KMS-11 (cell line): ENCODE measurements around the gene SPATA6L.

Source experiments
- H2AFZ ChIP-seq: fragments of 200-600 bp; sonication (generic); 2 replicates; pipeline ENCODE4 v1.6.1; 2016; ENCODE audit warnings: antibody characterized with exemption, mixed run types, low read depth
- H3K27ac ChIP-seq: fragments of 200-600 bp; sonication (generic); 2 replicates; pipeline ENCODE4 v1.6.1; 2016; ENCODE audit warnings: mild to moderate bottlenecking, mixed run types
- H3K27me3 ChIP-seq: fragments of 200-600 bp; sonication (generic); 2 replicates; pipeline ENCODE4 v1.6.1; 2017; ENCODE audit warnings: mild to moderate bottlenecking, low read depth, mixed run types, moderate library complexity; ENCODE audit not compliant: insufficient read depth
- H3K36me3 ChIP-seq: fragments of 200-600 bp; sonication (generic); 2 replicates; pipeline ENCODE4 v1.6.1; 2017; ENCODE audit warnings: mild to moderate bottlenecking, mixed run types; ENCODE audit not compliant: insufficient read depth
- H3K4me1 ChIP-seq: fragments of 200-600 bp; sonication (generic); 2 replicates; pipeline ENCODE4 v1.6.1; 2016; ENCODE audit warnings: mild to moderate bottlenecking, low read depth, mixed run types; ENCODE audit not compliant: poor library complexity, severe bottlenecking
- H3K4me2 ChIP-seq: fragments of 200-600 bp; sonication (generic); 2 replicates; pipeline ENCODE4 v1.7.0; 2016; ENCODE audit warnings: mild to moderate bottlenecking, mixed run types
- H3K4me3 ChIP-seq: fragments of 200-600 bp; sonication (generic); IDR thresholded peaks from 2 replicates; pipeline ENCODE4 v1.6.1; 2017; ENCODE audit warnings: low read depth, low read length, mixed read lengths; ENCODE audit not compliant: insufficient read depth
- H3K79me2 ChIP-seq: fragments of 200-600 bp; sonication (generic); 2 replicates; pipeline ENCODE4 v1.6.1; 2016; ENCODE audit warnings: low read depth, mixed run types; ENCODE audit not compliant: insufficient read depth
- H3K9ac ChIP-seq: fragments of 200-600 bp; sonication (generic); 2 replicates; pipeline ENCODE4 v1.6.1; 2016; ENCODE audit warnings: mild to moderate bottlenecking, mixed run types
- H4K20me1 ChIP-seq: fragments of 200-600 bp; sonication (generic); 2 replicates; pipeline ENCODE4 v1.6.1; 2016; ENCODE audit warnings: mild to moderate bottlenecking, mixed run types; ENCODE audit not compliant: insufficient read depth
- TF ChIP-seq, protein P1 (sequence below): fragments of 200-600 bp; sonication (generic); conservative IDR thresholded peaks from 2 replicates; pipeline ENCODE4 v1.6.1; 2017; ENCODE audit warnings: low read depth, mild to moderate bottlenecking, antibody characterized with exemption, low read length, moderate library complexity, mixed read lengths

The SPATA6L gene

DNA sequence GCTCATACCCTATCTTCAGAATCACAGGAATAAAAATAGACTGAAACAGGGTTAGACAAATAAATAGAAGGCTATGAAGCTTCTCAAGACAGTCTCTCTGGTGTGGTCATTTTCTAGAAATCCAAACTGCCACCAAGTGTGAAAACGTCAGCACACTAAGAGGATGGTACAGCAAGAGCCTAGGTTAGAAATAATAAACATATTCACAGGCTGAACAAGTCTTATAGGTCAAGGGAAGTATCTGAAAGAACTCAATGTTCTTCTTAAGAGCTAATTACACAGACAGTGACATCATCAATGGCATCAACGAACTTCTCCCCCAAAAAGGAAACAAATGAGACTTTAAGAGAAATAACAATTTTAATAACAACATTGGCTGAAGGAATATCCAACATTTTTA, 26.9 kb downstream of the SPATA6L start:
- Histone ChIP-seq H3K36me3 (no peaks in the 10 kb centered on the region), H3K4me2 (no peak overlapping the region), H3K27me3 (no peaks in the 10 kb centered on the region), H3K27ac (no peak overlapping the region), H3K79me2 (no peaks in the 10 kb centered on the region), H3K4me1 (no peaks in the 10 kb centered on the region), H3K9ac (no peak overlapping the region), H2AFZ (no peak overlapping the region), H4K20me1 (no peaks in the 10 kb centered on the region), H3K4me3 (no peak overlapping the region)
- TF ChIP-seq, protein P1, sequence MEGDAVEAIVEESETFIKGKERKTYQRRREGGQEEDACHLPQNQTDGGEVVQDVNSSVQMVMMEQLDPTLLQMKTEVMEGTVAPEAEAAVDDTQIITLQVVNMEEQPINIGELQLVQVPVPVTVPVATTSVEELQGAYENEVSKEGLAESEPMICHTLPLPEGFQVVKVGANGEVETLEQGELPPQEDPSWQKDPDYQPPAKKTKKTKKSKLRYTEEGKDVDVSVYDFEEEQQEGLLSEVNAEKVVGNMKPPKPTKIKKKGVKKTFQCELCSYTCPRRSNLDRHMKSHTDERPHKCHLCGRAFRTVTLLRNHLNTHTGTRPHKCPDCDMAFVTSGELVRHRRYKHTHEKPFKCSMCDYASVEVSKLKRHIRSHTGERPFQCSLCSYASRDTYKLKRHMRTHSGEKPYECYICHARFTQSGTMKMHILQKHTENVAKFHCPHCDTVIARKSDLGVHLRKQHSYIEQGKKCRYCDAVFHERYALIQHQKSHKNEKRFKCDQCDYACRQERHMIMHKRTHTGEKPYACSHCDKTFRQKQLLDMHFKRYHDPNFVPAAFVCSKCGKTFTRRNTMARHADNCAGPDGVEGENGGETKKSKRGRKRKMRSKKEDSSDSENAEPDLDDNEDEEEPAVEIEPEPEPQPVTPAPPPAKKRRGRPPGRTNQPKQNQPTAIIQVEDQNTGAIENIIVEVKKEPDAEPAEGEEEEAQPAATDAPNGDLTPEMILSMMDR: no peak

DNA sequence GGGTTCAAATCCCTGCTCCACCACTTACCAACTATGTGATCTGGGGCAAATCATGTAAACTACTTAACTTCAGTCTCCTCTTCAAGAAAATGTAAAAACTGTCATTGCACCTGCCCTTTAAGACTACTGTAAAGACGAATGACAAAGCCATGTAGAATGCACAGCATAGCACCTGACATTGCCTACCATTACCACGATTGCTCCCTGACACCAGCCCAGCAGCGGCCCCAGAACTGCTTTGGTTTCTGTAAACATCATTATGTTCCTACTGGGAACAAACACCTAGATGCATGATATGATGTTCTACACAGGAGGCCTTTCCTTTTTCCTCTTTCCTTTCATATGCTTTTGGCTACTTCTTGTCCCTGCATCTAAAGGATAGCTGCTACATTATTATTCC, 27.3 kb downstream of the SPATA6L start:
- Histone ChIP-seq H2AFZ (no peak overlapping the region), H3K4me1 (no peaks in the 10 kb centered on the region), H4K20me1 (no peaks in the 10 kb centered on the region), H3K36me3 (no peaks in the 10 kb centered on the region), H3K4me3 (no peak overlapping the region), H3K79me2 (no peaks in the 10 kb centered on the region), H3K27ac (no peak overlapping the region), H3K27me3 (no peaks in the 10 kb centered on the region), H3K9ac (no peak overlapping the region), H3K4me2 (no peak overlapping the region)
- TF ChIP-seq, protein P1: no peak

DNA sequence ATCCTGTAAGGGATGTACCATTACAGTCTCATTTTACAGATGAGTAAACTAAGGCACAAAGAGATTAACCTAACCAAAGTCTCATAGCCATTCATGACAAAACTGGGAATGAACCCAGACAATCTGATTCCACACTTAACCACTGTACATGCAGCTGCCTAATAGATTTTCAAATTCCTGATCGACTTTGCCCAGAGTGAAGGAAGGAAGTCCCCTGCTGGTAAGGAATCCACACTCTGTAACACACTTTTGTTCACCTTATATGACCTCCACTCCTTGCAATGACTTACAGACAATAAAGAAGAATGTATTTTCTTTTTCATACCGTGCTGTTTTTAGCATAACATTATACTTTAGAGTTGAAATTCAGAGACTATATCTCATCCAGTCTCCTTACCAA, 35.4 kb downstream of the SPATA6L start:
- Histone ChIP-seq H3K79me2 (no peaks in the 10 kb centered on the region), H3K9ac (no peak overlapping the region)

DNA sequence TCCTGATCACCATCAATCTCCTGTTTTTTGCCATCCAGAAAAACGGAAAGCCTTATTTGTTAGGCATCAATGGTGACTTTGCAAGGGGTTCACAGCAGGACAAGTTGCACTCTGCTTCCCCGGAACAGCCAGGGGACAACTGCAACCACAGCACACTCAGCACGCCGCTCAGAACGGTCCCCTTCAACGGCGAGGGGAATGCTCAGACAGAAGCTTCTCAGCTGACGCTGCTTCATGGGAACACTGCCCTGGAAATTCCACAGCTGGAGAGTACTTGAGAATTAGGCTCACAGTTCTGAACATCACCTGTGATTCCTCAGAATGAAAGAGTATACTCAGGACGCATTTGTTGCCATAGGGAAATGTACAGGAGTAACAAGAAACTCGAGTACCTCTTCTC, 44.3 kb downstream of the SPATA6L start:
- Histone ChIP-seq H3K4me3 (no peak overlapping the region), H3K27ac (no peak overlapping the region), H3K27me3 (no peaks in the 10 kb centered on the region), H2AFZ (no peak overlapping the region), H4K20me1 (no peaks in the 10 kb centered on the region), H3K9ac (no peak overlapping the region), H3K36me3 (no peaks in the 10 kb centered on the region; the same call in 1 of the 2 replicates), H3K4me1 (no peaks in the 10 kb centered on the region), H3K79me2 (no peaks in the 10 kb centered on the region), H3K4me2 (no peak overlapping the region)
- TF ChIP-seq, protein P1: no peak

More for the DNA sequence above, 35.4 kb downstream of the SPATA6L start:
- TF ChIP-seq, protein P1: no peak
- no peak overlapping the region for H3K27ac ChIP-seq
- no peak overlapping the region for H3K4me2 ChIP-seq
- no peaks in the 10 kb centered on the region for H3K4me1 ChIP-seq
- H3K4me3 ChIP-seq: no peak overlapping the region
- no peaks in the 10 kb centered on the region for H4K20me1 ChIP-seq
- no peaks in the 10 kb centered on the region for H3K27me3 ChIP-seq
- no peaks in the 10 kb centered on the region for H3K36me3 ChIP-seq
- H2AFZ ChIP-seq: no peak overlapping the region
